NCI-H226 (cell line): ENCODE measurements around the gene CEACAM6.
"Not testable (repeated sequence)": the region's sequence is repeated elsewhere in the genome, so short reads cannot be mapped to it uniquely, and the experiment has no call there.

Experiments
- DNase-seq: peaks from one replicate; pipeline ENCODE4 v3.0.0-alpha.2; 2015

The CEACAM6 gene

GRCh38 chr19:41748012-41748411, 7.3 kb upstream of the CEACAM6 start:
- DNase-seq: no peak

- DNase-seq: not testable (repeated sequence)
These were observed 4.8 kb upstream of the CEACAM6 start for GRCh38 chr19:41750248-41751134.

GRCh38 chr19:41753159-41753558, 2.2 kb upstream of the CEACAM6 start:
- DNase-seq: peak; percentile 27

- DNase-seq: peak; percentile 10
These were observed 1.3 kb upstream of the CEACAM6 start for GRCh38 chr19:41753936-41754529.

- DNase-seq: no peak
These were observed 3.5 kb downstream of the CEACAM6 start for GRCh38 chr19:41758846-41759245.

- DNase-seq: no peak
These were observed 11.8 kb downstream of the CEACAM6 start for GRCh38 chr19:41767115-41767514.

- not testable (repeated sequence) for DNase-seq
These were observed 12.8 kb downstream of the CEACAM6 start for GRCh38 chr19:41768105-41768504.

- no peak for DNase-seq
These were observed 14.3 kb downstream of the CEACAM6 start for GRCh38 chr19:41769608-41770007.

- no peak for DNase-seq
These were observed 16.1 kb downstream of the CEACAM6 start for GRCh38 chr19:41771410-41771809.

GRCh38 chr19:41774515-41774980, 19.2 kb downstream of the CEACAM6 start:
- DNase-seq: no peak

- no peak for DNase-seq
These were observed 21.4 kb downstream of the CEACAM6 start for GRCh38 chr19:41776700-41777099.

- DNase-seq: no peak
These were observed 28.3 kb downstream of the CEACAM6 start for GRCh38 chr19:41783612-41784011.

GRCh38 chr19:41784312-41784711, 29.0 kb downstream of the CEACAM6 start:
- DNase-seq: no peak

- DNase-seq: no peak
These were observed 29.4 kb downstream of the CEACAM6 start for GRCh38 chr19:41784743-41785142.

GRCh38 chr19:41785653-41786052, 30.3 kb downstream of the CEACAM6 start:
- DNase-seq: peak; percentile 31

GRCh38 chr19:41787055-41787454, 31.7 kb downstream of the CEACAM6 start:
- DNase-seq: no peak

GRCh38 chr19:41788518-41788917, 33.2 kb downstream of the CEACAM6 start:
- DNase-seq: not testable (repeated sequence)

GRCh38 chr19:41789053-41789452, 33.7 kb downstream of the CEACAM6 start:
- not testable (repeated sequence) for DNase-seq

GRCh38 chr19:41792513-41793413, 37.4 kb downstream of the CEACAM6 start:
- no peak for DNase-seq

- no peak for DNase-seq
These were observed 38.0 kb downstream of the CEACAM6 start for GRCh38 chr19:41793414-41793727.

GRCh38 chr19:41795031-41795461, 39.7 kb downstream of the CEACAM6 start:
- DNase-seq: peak; percentile 12

GRCh38 chr19:41796362-41796761, 41.0 kb downstream of the CEACAM6 start, which contains the start of gene CEACAM3:
Gene CEACAM3, plus strand, starts transcription at chr19:41796587. Its CDS starts 91 bp downstream, at chr19:41796678.
- DNase-seq: no peak

GRCh38 chr19:41796901-41797300, 41.6 kb downstream of the CEACAM6 start:
- no peak for DNase-seq
